GM12878 (cell line): Measurements from ENCODE around the gene TCF15. TPM values are rescaled to one million over a fixed set of nuclear protein-coding genes. Genes with fewer than 3 reads are reported as not detected.

Experiments used
- ATAC-seq: fragments of 200-7000 bp; cut with Tn5 transposase; 3 replicates; pipeline ENCODE4 v1.9.1; 2020; ENCODE audit warnings: mild to moderate bottlenecking, moderate library complexity
- BruUV-seq: library from RNA; stranded (reverse); fragments of 400-500 nt; replicated peaks from 2 replicates; lab custom pipeline; 2021; lab: Mats Ljungman, UMichigan
- CTCF ChIA-PET: fragments of 300-600 bp; sonication (Branson Sonifier 250); formaldehyde crosslinking; extraction: SDS; loops from one replicate; lab custom pipeline; 2021; ENCODE audit warnings: inconsistent platforms; lab: Yijun Ruan, JAX
- POLR2A ChIA-PET: fragments of 350-600 bp; formaldehyde crosslinking; extraction: SDS; loops from one replicate; lab custom pipeline; 2021; ENCODE audit warnings: inconsistent platforms; lab: Charles Lee
- RAD21 ChIA-PET: fragments of 300-600 bp; sonication (Branson Sonifier 250); formaldehyde crosslinking; loops from one replicate; lab custom pipeline; 2023; ENCODE audit warnings: antibody characterized with exemption; ENCODE audit not compliant: unreplicated experiment; lab: Charles Lee
- SMC1A ChIA-PET: fragments of 300-600 bp; sonication (Branson Sonifier 250); formaldehyde crosslinking; loops from one replicate; lab custom pipeline; 2023; ENCODE audit not compliant: unreplicated experiment, uncharacterized antibody; lab: Charles Lee
- DNase-seq: peaks from one replicate; pipeline ENCODE4 v3.0.0-alpha.2; 2011; ENCODE audit warnings: low read depth, low spot score
- FAIRE-seq: peaks from 3 replicates; lab custom pipeline; 2011; peaks lifted over from hg19 to GRCh38; lab: Jason Lieb, UNC
- H2AFZ ChIP-seq: 2 replicates; pipeline ENCODE4 v1.6.0; 2011; ENCODE audit warnings: low read depth, low read length, control low read depth; ENCODE audit not compliant: control insufficient read depth
- H3K27ac ChIP-seq: 2 replicates; pipeline ENCODE4 v1.5.1; 2011; ENCODE audit warnings: control low read depth; ENCODE audit not compliant: control insufficient read depth, insufficient read depth
- H3K27me3 ChIP-seq, 2 experiments: replicated peaks in 1 of 2; 2 replicates each; pipeline versions ENCODE4 v1.6.0 to v1.6.1; 2011; ENCODE audit warnings: low read length in 1 of 2; ENCODE audit not compliant: control insufficient read depth in 2 of 2, insufficient read depth in 2 of 2
- H3K36me3 ChIP-seq, 2 experiments: 2 replicates each; pipeline ENCODE4 v1.5.1; 2011; ENCODE audit warnings: low read length in 1 of 2; ENCODE audit not compliant: control insufficient read depth in 2 of 2, insufficient read depth in 2 of 2
- H3K4me1 ChIP-seq: 2 replicates; pipeline ENCODE4 v1.6.1; 2011; ENCODE audit warnings: mild to moderate bottlenecking, low read length, moderate library complexity, mixed read lengths; ENCODE audit not compliant: control insufficient read depth, insufficient read depth
- H3K4me2 ChIP-seq: 2 replicates; pipeline ENCODE4 v1.6.0; 2011; ENCODE audit warnings: control low read depth; ENCODE audit not compliant: control insufficient read depth, insufficient read depth
- H3K4me3 ChIP-seq: fragments of 200-600 bp; sonication (generic); 2 replicates; pipeline ENCODE4 v1.5.1; 2016
- H3K79me2 ChIP-seq: 2 replicates; pipeline ENCODE4 v1.6.0; 2011; ENCODE audit warnings: low read length; ENCODE audit not compliant: control insufficient read depth, insufficient read depth
- H3K9ac ChIP-seq: 2 replicates; pipeline ENCODE4 v1.8.0; 2011; ENCODE audit warnings: low read length, control low read depth, mixed read lengths; ENCODE audit not compliant: control insufficient read depth, insufficient read depth
- H3K9me3 ChIP-seq: replicated peaks from 3 replicates; pipeline ENCODE4 v1.5.1; 2011; ENCODE audit warnings: mild to moderate bottlenecking, low read length; ENCODE audit not compliant: control insufficient read depth, insufficient read depth
- H4K20me1 ChIP-seq: 2 replicates; pipeline ENCODE4 v1.6.0; 2011; ENCODE audit not compliant: control insufficient read depth, insufficient read depth
- CBFB ChIP-seq: IDR thresholded peaks from 2 replicates; pipeline ENCODE4 v1.6.1; 2016; ENCODE audit warnings: antibody characterized with exemption, low read depth
- CUX1 ChIP-seq: IDR thresholded peaks from 2 replicates; pipeline ENCODE4 v1.6.1; 2012; ENCODE audit warnings: improper control_type of control experiment, low read depth, low read length; ENCODE audit not compliant: insufficient replicate concordance
- DPF2 ChIP-seq: fragments of 450-650 bp; IDR thresholded peaks from 2 replicates; pipeline ENCODE4 v1.6.1; 2017; ENCODE audit warnings: mild to moderate bottlenecking
- NFIC ChIP-seq: IDR thresholded peaks from 2 replicates; pipeline ENCODE4 v1.6.1; 2012; ENCODE audit warnings: low read depth, mild to moderate bottlenecking, inconsistent platforms, low read length, moderate library complexity
- POLR2A ChIP-seq: IDR thresholded peaks from 2 replicates; pipeline ENCODE4 v1.6.1; 2011; ENCODE audit warnings: low read depth, mild to moderate bottlenecking, low read length
- STAT1 ChIP-seq: fragments of 450-650 bp; conservative IDR thresholded peaks from 2 replicates; pipeline ENCODE4 v1.6.1; 2014; ENCODE audit warnings: antibody characterized with exemption, mild to moderate bottlenecking
- YBX1 ChIP-seq: fragments of 450-650 bp; IDR thresholded peaks from 2 replicates; pipeline ENCODE4 v1.6.1; 2016; ENCODE audit warnings: antibody characterized with exemption
- ZBED1 ChIP-seq: IDR thresholded peaks from 2 replicates; pipeline ENCODE4 v1.6.1; 2016; ENCODE audit warnings: borderline replicate concordance
- ZNF207 ChIP-seq: fragments of 450-650 bp; IDR thresholded peaks from 2 replicates; pipeline ENCODE4 v1.6.1; 2014; ENCODE audit warnings: antibody characterized with exemption, mild to moderate bottlenecking, borderline replicate concordance
- WGBS: methylation state at CpG from one replicate; pipeline ENCODE4 v1.1.6; 2016; ENCODE audit warnings: low lambda C conversion rate; ENCODE audit not compliant: insufficient replicate concordance, insufficient coverage; ENCODE audit errors: missing lambda C conversion rate; 5-methylcytosine and 5-hydroxymethylcytosine counted together
- in situ Hi-C: fragments of 300-500 bp; cut with MboI; formaldehyde crosslinking; loops from 9 replicates; pipeline ENCODE4 v1.14.3; 2018; ENCODE audit warnings: mixed read lengths
- intact Hi-C: fragments of 100-400 bp; cut with micrococcal nuclease; formaldehyde crosslinking; loops from one replicate; pipeline ENCODE4 v1.14.2; 2022; ENCODE audit not compliant: unreplicated experiment
- polyA plus RNA-seq, 11 experiments: library from polyadenylated mRNA; depleted of rRNA in 4 of 11; unstranded in 6 of 11; stranded (reverse) in 5 of 11; fragments of >200 nt; fragmentation: Nextera tagmentation in 4 of 11; fragmentation: Illumina TruSeq in 1 of 11; extraction: Ambion mirVana in 4 of 11; extraction: Trizol in 1 of 11; gene quantifications; 1 replicate in 1 of 11; 2 replicates in 10 of 11; pipeline versions ENCODE4 v1.2.1 to v1.2.3, GENCODE V29; 2011 to 2016; ENCODE audit warnings: inconsistent platforms in 2 of 11, missing spikeins in 2 of 11, low read depth in 1 of 11
- total RNA-seq, 4 experiments: library from RNA; depleted of rRNA in 3 of 4; stranded (reverse); fragments of >200 nt in 3 of 4; fragmentation: Illumina TruSeq in 1 of 4; extraction: Trizol in 1 of 4; gene quantifications; 2 replicates each; pipeline versions ENCODE4 v1.2.1 to v1.2.3, GENCODE V29; 2013 to 2021

The TCF15 gene
- total and polyA plus RNA-seq, 10 of the 15 experiments (the other 5 are each of a cell fraction or from before 2014, with no cell fraction given) = 0.08 TPM; not detected in 9

- intact Hi-C loops (no loop called here), in situ Hi-C loops (no loop called here)
- 5% methylated on average over 4 of the region's 4 CpGs for WGBS
- no peak overlapping the region for H3K9ac ChIP-seq
- DNase-seq (no peak), ATAC-seq (no peak), FAIRE-seq (no peak)
- H2AFZ ChIP-seq = no peak overlapping the region
- TF ChIP-seq NFIC (no peak), CUX1 (no peak), POLR2A (no peak), DPF2 (no peak), ZNF207 (no peak), YBX1 (no peak), CBFB (no peak), ZBED1 (no peak), STAT1 (no peak)
- no TSS peak for BruUV-seq
- POLR2A ChIA-PET = no interaction called here
- no peak overlapping the region for H3K27ac ChIP-seq
- no peaks in the 10 kb centered on the region for H3K79me2 ChIP-seq
- no peak overlapping the region for H3K4me2 ChIP-seq
- H4K20me1 ChIP-seq = no peaks in the 10 kb centered on the region
- SMC1A ChIA-PET = interaction anchor here (1.0 kb wide), 1 partner anchor 22 kb away, joined by 6 read pairs; no protein-coding TSS in a partner anchor
- RAD21 ChIA-PET = no interaction called here
- no peaks in the 10 kb centered on the region for H3K4me1 ChIP-seq
- H3K36me3 ChIP-seq = no peaks in the 10 kb centered on the region
- peaks cover under 1% of the 10 kb centered on the region for H3K9me3 ChIP-seq
- peaks cover 0 to 3% of the 10 kb centered on the region in 2 experiments; a peak in 2 of 4 replicates for H3K27me3 ChIP-seq
- CTCF ChIA-PET = interaction anchor here (0.7 to 1.4 kb wide), 2 partner anchors 17 to 22 kb away, joined by 3 to 8 read pairs; no protein-coding TSS in a partner anchor
- no peak overlapping the region for H3K4me3 ChIP-seq
Observed at GRCh38 chr20:623021-623420, 12.9 kb upstream of the TCF15 start.
